Measurements from ENCODE around the gene KIF20B. TPM values are rescaled to one million over a fixed set of nuclear protein-coding genes. Genes with fewer than 3 reads are reported as not detected.

The KIF20B gene
- total and polyA plus RNA-seq, 9 donors, result 2.4 to 9.3 (median 3.9) TPM

GRCh38 chr10:89808842-89809241 is 107.5 kb downstream of the KIF20B start:
- intact Hi-C loops (cut with DNase I), result no loop called here
- Histone ChIP-seq H3K36me3 (no peaks in the 10 kb centered on the region), H3K4me3 (no peak overlapping the region), H3K9me3 (no peaks in the 10 kb centered on the region), H3K27me3 (no peaks in the 10 kb centered on the region), H3K27ac (no peak overlapping the region), H3K4me1 (ENCODE audit: insufficient read depth) (no peaks in the 10 kb centered on the region)
- TF ChIP-seq POLR2A (IDR thresholded peaks at IDR 0.05) (no peak), CTCF (IDR thresholded peaks at IDR 0.05) (no peak), EP300 (IDR thresholded peaks at IDR 0.05) (no peak)
- WGBS, 3 donors, result 60 to 63% (median 61%) methylated on average over 2 of the region's 2 CpGs
- DNase-seq, result no peak

GRCh38 chr10:89809766-89810165 is 108.4 kb downstream of the KIF20B start:
- Histone ChIP-seq H3K27me3 (no peaks in the 10 kb centered on the region), H3K36me3 (no peaks in the 10 kb centered on the region), H3K4me3 (no peak overlapping the region), H3K9me3 (no peaks in the 10 kb centered on the region), H3K27ac (no peak overlapping the region), H3K4me1 (ENCODE audit: insufficient read depth) (no peaks in the 10 kb centered on the region)
- TF ChIP-seq EP300 (IDR thresholded peaks at IDR 0.05), result no peak
- TF ChIP-seq POLR2A (IDR thresholded peaks at IDR 0.05), result no peak
- TF ChIP-seq CTCF (IDR thresholded peaks at IDR 0.05), result no peak
- intact Hi-C loops (cut with DNase I), result no loop called here
- WGBS, 3 donors, result 53 to 67% (median 55%) methylated on average over 4 of the region's 4 CpGs
- no peak for DNase-seq

GRCh38 chr10:89810908-89811525 is 109.6 kb downstream of the KIF20B start:
- H3K9me3 ChIP-seq, result no peaks in the 10 kb centered on the region
- no peaks in the 10 kb centered on the region for H3K27me3 ChIP-seq
- no peaks in the 10 kb centered on the region for H3K4me1 ChIP-seq (ENCODE audit: insufficient read depth)
- H3K27ac ChIP-seq, result no peak overlapping the region
- TF ChIP-seq POLR2A (IDR thresholded peaks at IDR 0.05) (no peak), EP300 (IDR thresholded peaks at IDR 0.05) (no peak), CTCF (IDR thresholded peaks at IDR 0.05) (no peak)
- no peaks in the 10 kb centered on the region for H3K36me3 ChIP-seq
- 77 to 87% (median 86%) methylated on average over 4 of the region's 4 CpGs for WGBS, 3 donors
- intact Hi-C loops (cut with DNase I), result no loop called here
- no peak for DNase-seq
- no peak overlapping the region for H3K4me3 ChIP-seq

- intact Hi-C loops (cut with DNase I), result no loop called here
- Histone ChIP-seq H3K36me3 (no peaks in the 10 kb centered on the region), H3K4me1 (ENCODE audit: insufficient read depth) (no peaks in the 10 kb centered on the region), H3K27ac (no peak overlapping the region), H3K9me3 (no peaks in the 10 kb centered on the region), H3K27me3 (no peaks in the 10 kb centered on the region), H3K4me3 (no peak overlapping the region)
- 45 to 63% (median 53%) methylated on average over 3 of the region's 3 CpGs for WGBS, 3 donors
- TF ChIP-seq EP300 (IDR thresholded peaks at IDR 0.05) (no peak), POLR2A (IDR thresholded peaks at IDR 0.05) (no peak), CTCF (IDR thresholded peaks at IDR 0.05) (no peak)
- DNase-seq, result no peak
These were observed 112.2 kb downstream of the KIF20B start for GRCh38 chr10:89813546-89813945.
